Measurements from ENCODE around the gene ETF1. TPM values are rescaled to one million over a fixed set of nuclear protein-coding genes. Genes with fewer than 3 reads are reported as not detected.

Gene ETF1
- total and polyA plus RNA-seq, 9 of the 15 experiments (the other 6 are each of a cell fraction or from before 2014, with no cell fraction given): 53.7 to 209 (median 164) TPM

DNA sequence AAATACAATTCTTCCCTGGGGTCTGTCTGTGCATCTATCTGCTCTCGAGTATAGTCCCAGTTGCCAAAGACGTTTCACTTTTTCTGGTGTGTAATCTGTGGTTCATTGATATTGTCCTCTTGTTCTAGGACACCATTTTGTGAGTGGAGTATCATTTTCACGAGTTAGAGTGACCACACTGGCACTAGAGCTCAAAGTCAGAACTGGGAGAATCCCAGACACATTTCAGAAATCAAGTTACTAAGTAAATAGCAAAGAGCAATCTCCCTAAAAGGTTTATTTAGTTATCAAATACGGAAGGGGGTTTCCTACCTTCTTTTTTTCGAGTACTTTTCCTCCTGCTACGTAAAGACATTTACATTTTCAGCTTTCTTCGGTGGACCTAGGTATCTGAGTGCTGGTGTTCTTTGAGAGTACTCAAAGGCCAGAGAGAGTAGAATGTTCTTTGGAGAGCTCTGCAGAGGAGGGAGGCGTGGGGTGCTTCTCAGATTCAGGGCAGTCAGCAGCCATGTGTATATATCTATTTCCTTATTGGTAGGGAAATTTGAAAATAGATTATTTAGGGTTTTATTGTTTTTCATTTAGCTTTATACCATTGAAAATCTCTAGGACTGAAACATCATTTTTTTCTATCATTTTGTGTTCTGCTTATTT, 41.1 kb upstream of the ETF1 start (continued):
- no peak for TF ChIP-seq STAT6 (CRISPR knock-in tag; IDR thresholded peaks at IDR 0.05)
- TF ChIP-seq, protein P1, sequence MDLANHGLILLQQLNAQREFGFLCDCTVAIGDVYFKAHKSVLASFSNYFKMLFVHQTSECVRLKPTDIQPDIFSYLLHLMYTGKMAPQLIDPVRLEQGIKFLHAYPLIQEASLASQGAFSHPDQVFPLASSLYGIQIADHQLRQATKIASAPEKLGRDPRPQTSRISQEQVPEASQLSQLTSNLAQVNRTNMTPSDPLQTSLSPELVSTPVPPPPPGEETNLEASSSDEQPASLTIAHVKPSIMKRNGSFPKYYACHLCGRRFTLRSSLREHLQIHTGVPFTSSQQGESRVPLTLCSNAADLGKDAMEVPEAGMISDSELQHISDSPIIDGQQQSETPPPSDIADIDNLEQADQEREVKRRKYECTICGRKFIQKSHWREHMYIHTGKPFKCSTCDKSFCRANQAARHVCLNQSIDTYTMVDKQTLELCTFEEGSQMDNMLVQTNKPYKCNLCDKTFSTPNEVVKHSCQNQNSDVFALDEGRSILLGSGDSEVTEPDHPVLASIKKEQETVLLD (IDR thresholded peaks at IDR 0.05): no peak
- no peak for TF ChIP-seq ZNF740 (CRISPR knock-in tag; IDR thresholded peaks at IDR 0.05)
- no peak for TF ChIP-seq ZNF740 (tag; IDR thresholded peaks at IDR 0.05)
- no peak for TF ChIP-seq ILF3 (IDR thresholded peaks at IDR 0.05; ENCODE audit: borderline replicate concordance)
- TF ChIP-seq HMG20A (CRISPR knock-in tag; conservative IDR thresholded peaks at IDR 0.05): no peak
